IMR-90 (cell line): ENCODE results near the gene DYNLT5. TPM values are rescaled to one million over a fixed set of nuclear protein-coding genes. Genes with fewer than 3 reads are reported as not detected.

Source experiments
- ATAC-seq: fragments of 200-7000 bp; cut with Tn5 transposase; 2 replicates; pipeline ENCODE4 v1.9.1; 2020; ENCODE audit warnings: low read depth, mild to moderate bottlenecking, moderate library complexity
- BruUV-seq: library from RNA; stranded (reverse); fragments of 400-500 nt; replicated peaks from 2 replicates; lab custom pipeline; 2021; lab: Mats Ljungman, UMichigan
- CTCF ChIA-PET: fragments of 300-600 bp; formaldehyde crosslinking; extraction: SDS; loops from one replicate; lab custom pipeline; 2021; ENCODE audit warnings: antibody characterized with exemption; lab: Yijun Ruan, JAX
- POLR2A ChIA-PET: fragments of 300-600 bp; sonication (Branson Sonifier 250); formaldehyde crosslinking; loops from one replicate; lab custom pipeline; 2022; ENCODE audit warnings: antibody characterized with exemption; ENCODE audit not compliant: unreplicated experiment; lab: Charles Lee
- DNase-seq: peaks from one replicate; pipeline ENCODE4 v3.0.0; 2013
- H2AFZ ChIP-seq: replicated peaks from 2 replicates; pipeline ENCODE3; 2013; ENCODE audit warnings: low read length, mild to moderate bottlenecking; ENCODE audit not compliant: poor library complexity
- H2AK5ac ChIP-seq: 2 replicates; pipeline ENCODE4 v1.6.1; 2013; ENCODE audit warnings: low read depth, low read length, inconsistent platforms
- H2AK9ac ChIP-seq: replicated peaks from 2 replicates; pipeline ENCODE3; 2013; ENCODE audit warnings: mild to moderate bottlenecking, low read depth, low read length, moderate library complexity; ENCODE audit not compliant: poor library complexity
- H2BK120ac ChIP-seq: 2 replicates; pipeline ENCODE4 v1.6.1; 2013; ENCODE audit warnings: low read depth, low read length, inconsistent platforms
- H2BK15ac ChIP-seq: 3 replicates; pipeline ENCODE4 v1.6.1; 2013; ENCODE audit warnings: low read depth, low read length, inconsistent platforms
- H2BK20ac ChIP-seq: 2 replicates; pipeline ENCODE4 v1.6.1; 2013; ENCODE audit warnings: low read depth, mild to moderate bottlenecking, inconsistent platforms, low read length, moderate library complexity
- H2BK5ac ChIP-seq: 2 replicates; pipeline ENCODE4 v1.6.1; 2013; ENCODE audit warnings: mild to moderate bottlenecking, low read depth, low read length, inconsistent platforms; ENCODE audit not compliant: poor library complexity, severe bottlenecking
- H3K14ac ChIP-seq: replicated peaks from 2 replicates; pipeline ENCODE4 v1.6.1; 2013; ENCODE audit warnings: low read depth, low read length, inconsistent platforms
- H3K18ac ChIP-seq: 2 replicates; pipeline ENCODE4 v1.6.1; 2013; ENCODE audit warnings: low read depth, low read length, control low read depth
- H3K23ac ChIP-seq: 2 replicates; pipeline ENCODE4 v1.6.1; 2013; ENCODE audit warnings: low read depth, low read length, inconsistent platforms
- H3K27ac ChIP-seq: 2 replicates; pipeline ENCODE4 v1.5.1; 2013; ENCODE audit warnings: mild to moderate bottlenecking, control low read depth, low read length; ENCODE audit not compliant: insufficient read depth
- H3K27me3 ChIP-seq: 2 replicates; pipeline ENCODE4 v1.6.1; 2013; ENCODE audit warnings: low read length; ENCODE audit not compliant: control insufficient read depth, insufficient read depth
- H3K36me3 ChIP-seq: 2 replicates; pipeline ENCODE4 v1.6.1; 2013; ENCODE audit warnings: low read length, mixed read lengths; ENCODE audit not compliant: control insufficient read depth, insufficient read depth
- H3K4ac ChIP-seq: 2 replicates; pipeline ENCODE4 v1.6.1; 2013; ENCODE audit warnings: low read depth, low read length, inconsistent platforms
- H3K4me1 ChIP-seq: 2 replicates; pipeline ENCODE4 v1.6.1; 2013; ENCODE audit warnings: low read length, mixed read lengths; ENCODE audit not compliant: control insufficient read depth, insufficient read depth
- H3K4me2 ChIP-seq: 2 replicates; pipeline ENCODE4 v1.6.1; 2013; ENCODE audit warnings: low read depth, mild to moderate bottlenecking, control low read depth, low read length, moderate library complexity
- H3K4me3 ChIP-seq: 2 replicates; pipeline ENCODE4 v1.5.1; 2013; ENCODE audit warnings: low read depth, mild to moderate bottlenecking, control low read depth, low read length, moderate library complexity; ENCODE audit not compliant: insufficient read depth
- H3K56ac ChIP-seq: 2 replicates; pipeline ENCODE4 v1.6.1; 2013; ENCODE audit warnings: low read length, inconsistent platforms; ENCODE audit not compliant: insufficient read depth; ENCODE audit errors: extremely low read depth
- H3K79me1 ChIP-seq, 2 experiments: 2 replicates each; pipeline ENCODE4 v1.6.1; 2013; ENCODE audit warnings: low read length in 2 of 2, inconsistent platforms in 1 of 2, low read depth in 1 of 2
- H3K9ac ChIP-seq: 2 replicates; pipeline ENCODE4 v1.6.1; 2013; ENCODE audit warnings: low read depth, low read length, control low read depth
- H3K9me1 ChIP-seq: 2 replicates; pipeline ENCODE4 v1.6.1; 2013; ENCODE audit warnings: low read length, inconsistent platforms; ENCODE audit not compliant: insufficient read depth
- H3K9me3 ChIP-seq: 2 replicates; pipeline ENCODE4 v1.6.1; 2013; ENCODE audit warnings: low read length; ENCODE audit not compliant: control insufficient read depth, insufficient read depth
- H4K20me1 ChIP-seq: 2 replicates; pipeline ENCODE4 v1.6.1; 2013; ENCODE audit warnings: low read length, inconsistent platforms; ENCODE audit not compliant: insufficient read depth
- H4K5ac ChIP-seq: 2 replicates; pipeline ENCODE4 v1.6.1; 2013; ENCODE audit warnings: mild to moderate bottlenecking, low read depth, low read length, control low read depth
- H4K8ac ChIP-seq, 2 experiments: 2 replicates each; pipeline ENCODE4 v1.6.1; 2013; ENCODE audit warnings: low read depth in 2 of 2, low read length in 2 of 2, control low read depth in 1 of 2, inconsistent platforms in 1 of 2
- H4K91ac ChIP-seq: 2 replicates; pipeline ENCODE4 v1.6.1; 2013; ENCODE audit warnings: low read depth, low read length, inconsistent platforms; ENCODE audit not compliant: insufficient read depth
- CHD1 ChIP-seq: IDR thresholded peaks from 2 replicates; pipeline ENCODE4 v1.6.1; 2012; ENCODE audit warnings: low read depth, low read length, improper control_type of control experiment
- POLR2A ChIP-seq: IDR thresholded peaks from 2 replicates; pipeline ENCODE4 v1.6.1; 2012; ENCODE audit warnings: mild to moderate bottlenecking, low read depth, low read length
- WGBS, 2 experiments: methylation state at CpG; one replicate each; pipeline versions ENCODE4 v1.1.5 to v1.1.7; 2013; ENCODE audit warnings: missing lambda C conversion rate in 2 of 2; ENCODE audit not compliant: insufficient read length in 1 of 2; ENCODE audit errors: extremely low coverage in 2 of 2; 5-methylcytosine and 5-hydroxymethylcytosine counted together
- dilution Hi-C: fragments of 300-500 bp; cut with HindIII; formaldehyde crosslinking; loops from one replicate; pipeline ENCODE4 v1.14.3; 2018; ENCODE audit warnings: low sequenced_read_pairs; ENCODE audit not compliant: unreplicated experiment
- in situ Hi-C: fragments of 300-500 bp; cut with MboI; formaldehyde crosslinking; loops from 3 replicates; pipeline ENCODE4 v1.14.3; 2019; ENCODE audit warnings: low sequenced_read_pairs, inconsistent platforms, mixed read lengths
- intact Hi-C: fragments of 100-400 bp; cut with micrococcal nuclease; formaldehyde crosslinking; loops from 2 replicates; pipeline ENCODE4 v1.10.0; 2022
- polyA plus RNA-seq, 3 experiments: library from polyadenylated mRNA; depleted of rRNA; stranded (reverse); fragments of >200 nt; gene quantifications; 2 replicates each; pipeline ENCODE4 v1.2.3, GENCODE V29; 2012; ENCODE audit warnings: low replicate concordance in 1 of 3
- total RNA-seq: library from RNA; depleted of rRNA; stranded (reverse); fragments of >200 nt; gene quantifications from 2 replicates; pipeline ENCODE4 v1.2.3, GENCODE V29; 2012
- TF ChIP-seq, protein P1 (sequence below): fragments of 150-350 bp; IDR thresholded peaks from 2 replicates; pipeline ENCODE4 v1.6.1; 2016; ENCODE audit warnings: low read depth, mild to moderate bottlenecking, low read length, moderate library complexity, borderline replicate concordance
- TF ChIP-seq, protein P2 (sequence below): conservative IDR thresholded peaks from 2 replicates; pipeline ENCODE4 v1.5.1; 2012; ENCODE audit warnings: mild to moderate bottlenecking, low read depth, low read length, improper control_type of control experiment

Gene DYNLT5
- total and polyA plus RNA-seq, 2 of the 4 experiments (the other 2 are of a cell fraction): 0.12 to 0.18 TPM

DNA sequence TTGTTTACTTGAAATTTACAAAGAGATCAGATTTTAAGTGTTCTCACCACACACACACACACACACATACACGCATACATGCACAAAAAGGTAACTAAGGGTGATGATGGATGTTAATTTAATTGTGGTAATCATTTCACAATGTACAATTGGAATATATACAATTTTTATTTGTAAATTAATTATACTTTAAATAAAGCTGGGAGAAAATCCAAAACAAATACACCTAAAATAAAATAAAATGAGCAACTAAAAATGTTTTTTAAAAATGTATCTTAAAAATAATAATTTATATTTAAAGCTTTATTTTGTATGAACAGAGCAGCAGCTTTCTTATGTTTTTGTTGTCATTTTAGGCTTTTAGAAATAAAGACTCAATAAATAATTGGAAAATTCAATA is 57.0 kb downstream of the DYNLT5 start:
- POLR2A ChIA-PET: no interaction called here
- H3K27me3 ChIP-seq: no peaks in the 10 kb centered on the region; the same call in 1 of the 2 replicates
- BruUV-seq: no TSS peak
- no peak overlapping the region for H3K23ac ChIP-seq
- H2AFZ ChIP-seq: no peak overlapping the region
- dilution Hi-C loops: no loop called here
- H3K18ac ChIP-seq: no peak overlapping the region
- no peaks in the 10 kb centered on the region for H3K36me3 ChIP-seq
- no CpG with 5 or more reads among the region's 1 CpG for WGBS, 2 experiments
- CTCF ChIA-PET: interaction anchor here (0.9 kb wide), 1 partner anchor 9 kb away, joined by 3 read pairs; no protein-coding TSS in a partner anchor
- no peak overlapping the region for H2BK15ac ChIP-seq
- no peak overlapping the region for H4K5ac ChIP-seq
- no peaks in the 10 kb centered on the region; the same call in 1 of the 2 replicates for H3K4me1 ChIP-seq
- H2AK9ac ChIP-seq: no peak overlapping the region
- H3K9me3 ChIP-seq: no peaks in the 10 kb centered on the region
- ATAC-seq (no peak), DNase-seq (no peak)
- H4K8ac ChIP-seq: no peak overlapping the region
- H3K4me2 ChIP-seq: no peak overlapping the region
- H4K91ac ChIP-seq: no peak overlapping the region
- no peak overlapping the region for H2BK20ac ChIP-seq
- intact Hi-C loops: no loop called here
- H2BK120ac ChIP-seq: no peak overlapping the region
- H3K79me1 ChIP-seq: no peaks in the 10 kb centered on the region
- no peak overlapping the region for H3K27ac ChIP-seq
- H4K20me1 ChIP-seq: no peaks in the 10 kb centered on the region
- in situ Hi-C loops: no loop called here
- H3K56ac ChIP-seq: no peak overlapping the region
- TF ChIP-seq, protein P1, sequence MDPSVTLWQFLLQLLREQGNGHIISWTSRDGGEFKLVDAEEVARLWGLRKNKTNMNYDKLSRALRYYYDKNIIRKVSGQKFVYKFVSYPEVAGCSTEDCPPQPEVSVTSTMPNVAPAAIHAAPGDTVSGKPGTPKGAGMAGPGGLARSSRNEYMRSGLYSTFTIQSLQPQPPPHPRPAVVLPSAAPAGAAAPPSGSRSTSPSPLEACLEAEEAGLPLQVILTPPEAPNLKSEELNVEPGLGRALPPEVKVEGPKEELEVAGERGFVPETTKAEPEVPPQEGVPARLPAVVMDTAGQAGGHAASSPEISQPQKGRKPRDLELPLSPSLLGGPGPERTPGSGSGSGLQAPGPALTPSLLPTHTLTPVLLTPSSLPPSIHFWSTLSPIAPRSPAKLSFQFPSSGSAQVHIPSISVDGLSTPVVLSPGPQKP: no peak
- TF ChIP-seq CHD1: no peak
- TF ChIP-seq POLR2A: no peak
- TF ChIP-seq, protein P2, sequence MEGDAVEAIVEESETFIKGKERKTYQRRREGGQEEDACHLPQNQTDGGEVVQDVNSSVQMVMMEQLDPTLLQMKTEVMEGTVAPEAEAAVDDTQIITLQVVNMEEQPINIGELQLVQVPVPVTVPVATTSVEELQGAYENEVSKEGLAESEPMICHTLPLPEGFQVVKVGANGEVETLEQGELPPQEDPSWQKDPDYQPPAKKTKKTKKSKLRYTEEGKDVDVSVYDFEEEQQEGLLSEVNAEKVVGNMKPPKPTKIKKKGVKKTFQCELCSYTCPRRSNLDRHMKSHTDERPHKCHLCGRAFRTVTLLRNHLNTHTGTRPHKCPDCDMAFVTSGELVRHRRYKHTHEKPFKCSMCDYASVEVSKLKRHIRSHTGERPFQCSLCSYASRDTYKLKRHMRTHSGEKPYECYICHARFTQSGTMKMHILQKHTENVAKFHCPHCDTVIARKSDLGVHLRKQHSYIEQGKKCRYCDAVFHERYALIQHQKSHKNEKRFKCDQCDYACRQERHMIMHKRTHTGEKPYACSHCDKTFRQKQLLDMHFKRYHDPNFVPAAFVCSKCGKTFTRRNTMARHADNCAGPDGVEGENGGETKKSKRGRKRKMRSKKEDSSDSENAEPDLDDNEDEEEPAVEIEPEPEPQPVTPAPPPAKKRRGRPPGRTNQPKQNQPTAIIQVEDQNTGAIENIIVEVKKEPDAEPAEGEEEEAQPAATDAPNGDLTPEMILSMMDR: no peak
- H3K9me1 ChIP-seq: no peaks in the 10 kb centered on the region
- no peak overlapping the region for H3K4me3 ChIP-seq
- H3K14ac ChIP-seq: no peak overlapping the region
- H3K4ac ChIP-seq: no peak overlapping the region
- no peak overlapping the region for H2AK5ac ChIP-seq
- no peak overlapping the region for H2BK5ac ChIP-seq
- H3K9ac ChIP-seq: no peak overlapping the region
